ENCODE results near the gene C11orf97. TPM values are rescaled to one million over a fixed set of nuclear protein-coding genes. Genes with fewer than 3 reads are reported as not detected.

Gene C11orf97
- total RNA-seq, 1 experiment from 2014 or later: not detected

- no peak overlapping the region for H3K4me3 ChIP-seq
- no peaks in the 10 kb centered on the region for H3K27me3 ChIP-seq
- H3K4me1 ChIP-seq: no peaks in the 10 kb centered on the region
- no peak for DNase-seq
- no peak overlapping the region for H3K27ac ChIP-seq
- no peaks in the 10 kb centered on the region for H3K36me3 ChIP-seq
- no peaks in the 10 kb centered on the region for H3K9me3 ChIP-seq (replicated peaks)
Measured at GRCh38 chr11:94513091-94513490, 830 bp downstream of the C11orf97 start.

- DNase-seq: no peak
- H3K27ac ChIP-seq: no peak overlapping the region
- H3K9me3 ChIP-seq (replicated peaks): no peaks in the 10 kb centered on the region
- no peaks in the 10 kb centered on the region for H3K4me1 ChIP-seq
- no peaks in the 10 kb centered on the region for H3K27me3 ChIP-seq
- H3K36me3 ChIP-seq: no peaks in the 10 kb centered on the region
- no peak overlapping the region for H3K4me3 ChIP-seq
Measured at GRCh38 chr11:94515398-94515797, 3.1 kb downstream of the C11orf97 start.

GRCh38 chr11:94516725-94517124 is 4.5 kb downstream of the C11orf97 start:
- no peak for DNase-seq
- Histone ChIP-seq H3K4me3 (no peak overlapping the region), H3K9me3 (replicated peaks) (no peaks in the 10 kb centered on the region), H3K27me3 (no peaks in the 10 kb centered on the region), H3K27ac (no peak overlapping the region), H3K36me3 (no peaks in the 10 kb centered on the region), H3K4me1 (no peaks in the 10 kb centered on the region)

- no peaks in the 10 kb centered on the region for H3K27me3 ChIP-seq
- H3K4me1 ChIP-seq: no peaks in the 10 kb centered on the region
- no peaks in the 10 kb centered on the region for H3K36me3 ChIP-seq
- no peak for DNase-seq
- no peak overlapping the region for H3K27ac ChIP-seq
- no peak overlapping the region for H3K4me3 ChIP-seq
- no peaks in the 10 kb centered on the region for H3K9me3 ChIP-seq (replicated peaks)
Measured at GRCh38 chr11:94518300-94518699, 6.0 kb downstream of the C11orf97 start.

DNA sequence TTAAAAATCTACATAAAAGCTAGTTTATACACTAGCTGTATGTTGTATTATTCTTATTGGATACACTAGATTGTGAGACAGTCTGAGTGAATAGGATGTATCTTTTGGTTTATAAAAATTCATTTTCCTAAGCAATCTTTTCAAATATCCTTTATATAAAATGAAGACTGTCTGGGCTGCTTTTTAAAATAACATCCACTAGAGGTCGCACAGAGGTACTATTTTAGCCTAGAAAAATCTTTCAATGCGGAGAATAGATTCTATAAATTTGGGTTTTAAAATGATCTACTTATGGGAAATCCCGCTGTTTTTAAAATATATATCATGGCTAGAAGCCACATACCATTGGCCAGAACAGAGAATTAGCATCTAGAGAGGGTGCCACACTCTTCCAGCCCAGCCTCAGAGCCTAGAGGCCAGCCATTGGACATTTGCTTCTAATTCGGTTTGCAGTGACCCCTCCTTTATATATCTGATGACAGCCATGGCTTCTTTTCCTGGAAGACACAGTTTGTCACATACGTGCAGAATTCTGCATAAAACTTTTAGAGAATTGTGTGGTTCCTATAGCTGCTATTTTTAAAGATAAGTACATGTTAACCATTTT is 7.3 kb downstream of the C11orf97 start:
- DNase-seq: peak in 1 of 2 experiments; percentile 54
- H3K27ac ChIP-seq: no peak overlapping the region
- no peaks in the 10 kb centered on the region for H3K4me1 ChIP-seq
- no peaks in the 10 kb centered on the region for H3K36me3 ChIP-seq
- no peaks in the 10 kb centered on the region for H3K9me3 ChIP-seq (replicated peaks)
- H3K27me3 ChIP-seq: no peaks in the 10 kb centered on the region
- H3K4me3 ChIP-seq: no peak overlapping the region

GRCh38 chr11:94521684-94522083 is 9.4 kb downstream of the C11orf97 start:
- peak in 1 of 2 experiments; percentile 7 for DNase-seq
- H3K27ac ChIP-seq: no peak overlapping the region
- no peaks in the 10 kb centered on the region for H3K36me3 ChIP-seq
- H3K9me3 ChIP-seq (replicated peaks): no peaks in the 10 kb centered on the region
- no peaks in the 10 kb centered on the region for H3K27me3 ChIP-seq
- H3K4me1 ChIP-seq: no peaks in the 10 kb centered on the region
- no peak overlapping the region for H3K4me3 ChIP-seq

DNA sequence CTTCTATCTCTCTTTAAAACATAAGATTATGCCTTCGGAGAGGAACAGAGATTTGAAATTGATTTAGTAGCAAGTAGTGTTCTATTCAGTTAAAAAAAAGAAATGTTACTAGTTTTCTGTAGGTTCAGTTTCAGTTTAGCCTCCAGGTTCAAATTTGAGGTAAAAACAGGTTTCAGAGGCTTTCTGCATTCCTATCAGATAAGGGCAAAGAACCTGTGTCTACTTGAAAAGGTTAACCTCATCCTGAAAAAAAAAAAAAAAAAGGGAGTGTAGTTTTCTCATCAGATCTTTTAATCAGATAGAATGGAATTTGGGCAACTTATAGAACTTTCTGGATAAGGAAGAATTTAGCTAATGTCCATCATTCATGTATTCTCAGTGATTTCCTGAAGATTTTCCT is 12.1 kb downstream of the C11orf97 start:
- no peaks in the 10 kb centered on the region for H3K27me3 ChIP-seq
- no peaks in the 10 kb centered on the region for H3K36me3 ChIP-seq
- no peak overlapping the region for H3K27ac ChIP-seq
- H3K4me1 ChIP-seq: no peaks in the 10 kb centered on the region
- H3K4me3 ChIP-seq: no peak overlapping the region
- DNase-seq: no peak
- no peaks in the 10 kb centered on the region for H3K9me3 ChIP-seq (replicated peaks)

DNA sequence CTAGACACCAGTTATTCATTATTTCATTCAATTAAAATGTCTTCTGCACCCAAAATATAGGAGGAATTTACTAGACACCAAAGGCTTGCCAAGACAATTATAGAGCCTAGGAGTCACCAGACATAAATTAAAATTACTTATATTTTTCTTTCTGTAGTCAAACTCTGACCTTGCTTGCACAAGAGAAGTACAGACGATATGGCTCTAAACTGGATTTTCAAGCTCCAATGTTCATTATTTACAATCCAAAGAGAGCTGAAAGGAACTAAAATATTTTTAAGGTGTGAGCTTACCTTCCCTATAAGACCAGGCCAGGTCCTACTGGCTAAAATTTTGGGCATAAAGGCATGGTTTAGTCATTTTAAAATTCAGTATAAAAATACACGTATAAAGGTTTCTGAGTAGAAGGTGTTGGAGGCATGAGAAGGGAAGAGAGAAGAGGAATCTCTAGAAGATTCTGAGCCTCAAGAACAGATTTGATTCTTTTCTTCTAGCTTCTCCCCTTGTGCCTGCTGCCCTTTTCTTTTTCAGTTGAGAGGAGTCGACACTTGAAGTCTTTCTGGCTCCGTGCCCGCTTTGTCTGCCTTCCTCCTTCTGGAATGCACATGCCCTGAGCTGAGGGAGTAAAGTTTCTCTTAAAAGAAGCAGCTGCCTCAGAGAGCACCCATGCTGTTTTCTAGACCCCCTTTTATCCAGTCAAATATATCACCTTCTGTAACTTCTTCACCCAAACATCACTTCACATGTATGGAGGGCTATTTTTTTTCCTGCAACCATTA is 13.5 kb downstream of the C11orf97 start:
- peak; percentile 73 to 76 for DNase-seq
- Histone ChIP-seq H3K9me3 (replicated peaks) (no peaks in the 10 kb centered on the region), H3K27me3 (no peaks in the 10 kb centered on the region), H3K36me3 (no peaks in the 10 kb centered on the region), H3K27ac (no peak overlapping the region), H3K4me1 (no peaks in the 10 kb centered on the region), H3K4me3 (no peak overlapping the region)

- H3K4me1 ChIP-seq: no peaks in the 10 kb centered on the region
- no peak for DNase-seq
- no peaks in the 10 kb centered on the region for H3K9me3 ChIP-seq (replicated peaks)
- H3K27ac ChIP-seq: no peak overlapping the region
- no peak overlapping the region for H3K4me3 ChIP-seq
- H3K36me3 ChIP-seq: no peaks in the 10 kb centered on the region
- no peaks in the 10 kb centered on the region for H3K27me3 ChIP-seq
Measured at GRCh38 chr11:94526645-94527438, 14.6 kb downstream of the C11orf97 start.

- Histone ChIP-seq H3K4me3 (no peak overlapping the region), H3K27ac (no peak overlapping the region), H3K4me1 (no peaks in the 10 kb centered on the region), H3K9me3 (replicated peaks) (no peaks in the 10 kb centered on the region), H3K27me3 (no peaks in the 10 kb centered on the region), H3K36me3 (no peaks in the 10 kb centered on the region)
- DNase-seq: no peak
Measured at GRCh38 chr11:94528551-94528950, 16.3 kb downstream of the C11orf97 start.

- no peak for DNase-seq
- Histone ChIP-seq H3K9me3 (replicated peaks) (no peaks in the 10 kb centered on the region), H3K27ac (no peak overlapping the region), H3K4me1 (no peaks in the 10 kb centered on the region), H3K4me3 (no peak overlapping the region), H3K36me3 (no peaks in the 10 kb centered on the region), H3K27me3 (no peaks in the 10 kb centered on the region)
Measured at GRCh38 chr11:94532211-94532610, 19.9 kb downstream of the C11orf97 start.

DNA sequence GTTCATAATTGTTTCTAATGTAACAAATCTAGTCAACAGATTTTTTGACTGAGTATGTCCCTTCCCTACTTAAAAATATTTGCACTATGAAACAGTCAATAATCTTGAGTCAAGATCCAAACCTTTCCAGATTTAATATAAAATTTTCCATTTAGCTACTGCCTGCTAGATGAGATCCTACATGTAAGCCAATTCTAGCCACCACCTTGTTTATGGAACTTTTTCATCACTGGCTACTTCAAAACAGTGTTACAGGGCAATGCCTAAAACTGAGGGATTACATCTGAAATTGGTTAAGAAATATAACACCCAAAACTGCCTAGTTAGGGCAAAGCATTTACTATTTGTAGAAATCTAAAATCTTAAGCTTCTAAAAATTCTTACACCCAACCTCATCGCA is 20.9 kb downstream of the C11orf97 start:
- Histone ChIP-seq H3K9me3 (replicated peaks) (no peaks in the 10 kb centered on the region), H3K27me3 (no peaks in the 10 kb centered on the region), H3K27ac (no peak overlapping the region), H3K4me3 (no peak overlapping the region), H3K4me1 (no peaks in the 10 kb centered on the region), H3K36me3 (no peaks in the 10 kb centered on the region)
- no peak for DNase-seq

- Histone ChIP-seq H3K9me3 (replicated peaks) (no peaks in the 10 kb centered on the region), H3K4me1 (no peaks in the 10 kb centered on the region), H3K27me3 (no peaks in the 10 kb centered on the region), H3K4me3 (no peak overlapping the region), H3K27ac (no peak overlapping the region), H3K36me3 (no peaks in the 10 kb centered on the region)
- DNase-seq: no peak
Measured at GRCh38 chr11:94533696-94534630, 21.7 kb downstream of the C11orf97 start.

GRCh38 chr11:94536386-94536785 is 24.1 kb downstream of the C11orf97 start:
- H3K27me3 ChIP-seq: no peaks in the 10 kb centered on the region
- no peak for DNase-seq
- no peaks in the 10 kb centered on the region for H3K9me3 ChIP-seq (replicated peaks)
- no peak overlapping the region for H3K4me3 ChIP-seq
- H3K4me1 ChIP-seq: no peaks in the 10 kb centered on the region
- H3K36me3 ChIP-seq: no peaks in the 10 kb centered on the region
- H3K27ac ChIP-seq: no peak overlapping the region
